GM12878 (cell line): ENCODE results near the gene PRKN. TPM values are rescaled to one million over a fixed set of nuclear protein-coding genes. Genes with fewer than 3 reads are reported as not detected.

Experiments used
- ATAC-seq: fragments of 200-7000 bp; cut with Tn5 transposase; 3 replicates; pipeline ENCODE4 v1.9.1; 2020; ENCODE audit warnings: mild to moderate bottlenecking, moderate library complexity
- BruUV-seq: library from RNA; stranded (reverse); fragments of 400-500 nt; replicated peaks from 2 replicates; lab custom pipeline; 2021; lab: Mats Ljungman, UMichigan
- CTCF ChIA-PET: fragments of 300-600 bp; sonication (Branson Sonifier 250); formaldehyde crosslinking; extraction: SDS; loops from one replicate; lab custom pipeline; 2021; ENCODE audit warnings: inconsistent platforms; lab: Yijun Ruan, JAX
- POLR2A ChIA-PET: fragments of 350-600 bp; formaldehyde crosslinking; extraction: SDS; loops from one replicate; lab custom pipeline; 2021; ENCODE audit warnings: inconsistent platforms; lab: Charles Lee
- RAD21 ChIA-PET: fragments of 300-600 bp; sonication (Branson Sonifier 250); formaldehyde crosslinking; loops from one replicate; lab custom pipeline; 2023; ENCODE audit warnings: antibody characterized with exemption; ENCODE audit not compliant: unreplicated experiment; lab: Charles Lee
- SMC1A ChIA-PET: fragments of 300-600 bp; sonication (Branson Sonifier 250); formaldehyde crosslinking; loops from one replicate; lab custom pipeline; 2023; ENCODE audit not compliant: unreplicated experiment, uncharacterized antibody; lab: Charles Lee
- DNase-seq: peaks from one replicate; pipeline ENCODE4 v3.0.0-alpha.2; 2011; ENCODE audit warnings: low read depth, low spot score
- FAIRE-seq: peaks from 3 replicates; lab custom pipeline; 2011; peaks lifted over from hg19 to GRCh38; lab: Jason Lieb, UNC
- H2AFZ ChIP-seq: 2 replicates; pipeline ENCODE4 v1.6.0; 2011; ENCODE audit warnings: low read depth, low read length, control low read depth; ENCODE audit not compliant: control insufficient read depth
- H3K27ac ChIP-seq: 2 replicates; pipeline ENCODE4 v1.5.1; 2011; ENCODE audit warnings: control low read depth; ENCODE audit not compliant: control insufficient read depth, insufficient read depth
- H3K27me3 ChIP-seq, 2 experiments: replicated peaks in 1 of 2; 2 replicates each; pipeline versions ENCODE4 v1.6.0 to v1.6.1; 2011; ENCODE audit warnings: low read length in 1 of 2; ENCODE audit not compliant: control insufficient read depth in 2 of 2, insufficient read depth in 2 of 2
- H3K36me3 ChIP-seq, 2 experiments: 2 replicates each; pipeline ENCODE4 v1.5.1; 2011; ENCODE audit warnings: low read length in 1 of 2; ENCODE audit not compliant: control insufficient read depth in 2 of 2, insufficient read depth in 2 of 2
- H3K4me1 ChIP-seq: 2 replicates; pipeline ENCODE4 v1.6.1; 2011; ENCODE audit warnings: mild to moderate bottlenecking, low read length, moderate library complexity, mixed read lengths; ENCODE audit not compliant: control insufficient read depth, insufficient read depth
- H3K4me2 ChIP-seq: 2 replicates; pipeline ENCODE4 v1.6.0; 2011; ENCODE audit warnings: control low read depth; ENCODE audit not compliant: control insufficient read depth, insufficient read depth
- H3K4me3 ChIP-seq: fragments of 200-600 bp; sonication (generic); 2 replicates; pipeline ENCODE4 v1.5.1; 2016
- H3K79me2 ChIP-seq: 2 replicates; pipeline ENCODE4 v1.6.0; 2011; ENCODE audit warnings: low read length; ENCODE audit not compliant: control insufficient read depth, insufficient read depth
- H3K9ac ChIP-seq: 2 replicates; pipeline ENCODE4 v1.8.0; 2011; ENCODE audit warnings: low read length, control low read depth, mixed read lengths; ENCODE audit not compliant: control insufficient read depth, insufficient read depth
- H3K9me3 ChIP-seq: replicated peaks from 3 replicates; pipeline ENCODE4 v1.5.1; 2011; ENCODE audit warnings: mild to moderate bottlenecking, low read length; ENCODE audit not compliant: control insufficient read depth, insufficient read depth
- H4K20me1 ChIP-seq: 2 replicates; pipeline ENCODE4 v1.6.0; 2011; ENCODE audit not compliant: control insufficient read depth, insufficient read depth
- ATF7 ChIP-seq: fragments of 450-650 bp; IDR thresholded peaks from 2 replicates; pipeline ENCODE4 v1.6.1; 2016; ENCODE audit warnings: low read depth, mild to moderate bottlenecking
- CREM ChIP-seq: IDR thresholded peaks from 2 replicates; pipeline ENCODE4 v1.6.1; 2014; ENCODE audit warnings: antibody characterized with exemption, low read depth
- ETV6 ChIP-seq, 2 experiments: fragments of 450-650 bp in 1 of 2; IDR thresholded peaks in 1 of 2; conservative IDR thresholded peaks in 1 of 2; 2 replicates each; pipeline ENCODE4 v1.6.1; 2014; ENCODE audit warnings: antibody characterized with exemption in 1 of 2, borderline replicate concordance in 1 of 2, low read depth in 1 of 2, mild to moderate bottlenecking in 1 of 2, moderate library complexity in 1 of 2
- EZH2 ChIP-seq: IDR thresholded peaks from 2 replicates; pipeline ENCODE4 v1.6.1; 2012; ENCODE audit warnings: low read depth, mild to moderate bottlenecking, control low read depth, inconsistent platforms, low read length, borderline replicate concordance; ENCODE audit not compliant: control insufficient read depth
- HDAC6 ChIP-seq: fragments of 200-600 bp; sonication (generic); IDR thresholded peaks from one replicate; pipeline ENCODE4 v1.8.0; 2017; ENCODE audit warnings: antibody characterized with exemption; ENCODE audit not compliant: unreplicated experiment
- HDGF ChIP-seq: fragments of 450-650 bp; IDR thresholded peaks from 2 replicates; pipeline ENCODE4 v1.6.1; 2016; ENCODE audit warnings: antibody characterized with exemption
- KLF5 ChIP-seq: fragments of 450-650 bp; IDR thresholded peaks from 2 replicates; pipeline ENCODE4 v1.6.1; 2014; ENCODE audit warnings: mild to moderate bottlenecking; ENCODE audit not compliant: partially characterized antibody
- MXI1 ChIP-seq: fragments of 150-350 bp; IDR thresholded peaks from 2 replicates; pipeline ENCODE4 v1.6.1; 2011; ENCODE audit warnings: low read depth, mild to moderate bottlenecking, inconsistent platforms, low read length, improper control_type of control experiment
- NFIC ChIP-seq: IDR thresholded peaks from 2 replicates; pipeline ENCODE4 v1.6.1; 2012; ENCODE audit warnings: low read depth, mild to moderate bottlenecking, inconsistent platforms, low read length, moderate library complexity
- PAX5 ChIP-seq: IDR thresholded peaks from 2 replicates; pipeline ENCODE4 v1.6.1; 2011; ENCODE audit warnings: low read depth, low read length, borderline replicate concordance
- TBL1XR1 ChIP-seq: IDR thresholded peaks from 2 replicates; pipeline ENCODE4 v1.6.1; 2012; ENCODE audit warnings: low read depth, low read length, improper control_type of control experiment
- ZNF217 ChIP-seq: fragments of 450-650 bp; IDR thresholded peaks from 2 replicates; pipeline ENCODE4 v1.6.1; 2017; ENCODE audit warnings: antibody characterized with exemption, mild to moderate bottlenecking
- ZNF592 ChIP-seq: fragments of 450-650 bp; IDR thresholded peaks from 2 replicates; pipeline ENCODE4 v1.6.1; 2017; ENCODE audit warnings: mild to moderate bottlenecking, moderate library complexity
- WGBS: methylation state at CpG from one replicate; pipeline ENCODE4 v1.1.6; 2016; ENCODE audit warnings: low lambda C conversion rate; ENCODE audit not compliant: insufficient replicate concordance, insufficient coverage; ENCODE audit errors: missing lambda C conversion rate; 5-methylcytosine and 5-hydroxymethylcytosine counted together
- in situ Hi-C: fragments of 300-500 bp; cut with MboI; formaldehyde crosslinking; loops from 9 replicates; pipeline ENCODE4 v1.14.3; 2018; ENCODE audit warnings: mixed read lengths
- intact Hi-C: fragments of 100-400 bp; cut with micrococcal nuclease; formaldehyde crosslinking; loops from one replicate; pipeline ENCODE4 v1.14.2; 2022; ENCODE audit not compliant: unreplicated experiment
- polyA plus RNA-seq, 11 experiments: library from polyadenylated mRNA; depleted of rRNA in 4 of 11; unstranded in 6 of 11; stranded (reverse) in 5 of 11; fragments of >200 nt; fragmentation: Nextera tagmentation in 4 of 11; fragmentation: Illumina TruSeq in 1 of 11; extraction: Ambion mirVana in 4 of 11; extraction: Trizol in 1 of 11; gene quantifications; 1 replicate in 1 of 11; 2 replicates in 10 of 11; pipeline versions ENCODE4 v1.2.1 to v1.2.3, GENCODE V29; 2011 to 2016; ENCODE audit warnings: inconsistent platforms in 2 of 11, missing spikeins in 2 of 11, low read depth in 1 of 11
- total RNA-seq, 4 experiments: library from RNA; depleted of rRNA in 3 of 4; stranded (reverse); fragments of >200 nt in 3 of 4; fragmentation: Illumina TruSeq in 1 of 4; extraction: Trizol in 1 of 4; gene quantifications; 2 replicates each; pipeline versions ENCODE4 v1.2.1 to v1.2.3, GENCODE V29; 2013 to 2021

PRKN gene
- total and polyA plus RNA-seq, 10 of the 15 experiments (the other 5 are each of a cell fraction or from before 2014, with no cell fraction given), result 0.06 to 0.09 TPM; not detected in 8

- H3K4me2 ChIP-seq, result no peak overlapping the region
- no TSS peak for BruUV-seq
- in situ Hi-C loops (no loop called here), intact Hi-C loops (no loop called here)
- no peak overlapping the region for H2AFZ ChIP-seq
- no peak overlapping the region for H3K27ac ChIP-seq
- ChIA-PET POLR2A (no interaction called here), CTCF (interaction anchor here (0.7 kb wide), 1 partner anchor 268 kb away, joined by 3 read pairs; no protein-coding TSS in a partner anchor), SMC1A (no interaction called here), RAD21 (no interaction called here)
- FAIRE-seq (no peak), ATAC-seq (no peak), DNase-seq (no peak)
- no peaks in the 10 kb centered on the region for H3K79me2 ChIP-seq
- no peaks in the 10 kb centered on the region for H3K4me1 ChIP-seq
- H4K20me1 ChIP-seq, result no peaks in the 10 kb centered on the region
- H3K27me3 ChIP-seq, result no peaks in the 10 kb centered on the region; a peak in 1 of 4 replicates
- TF ChIP-seq HDGF (no peak), HDAC6 (no peak)
- H3K9me3 ChIP-seq, result no peaks in the 10 kb centered on the region
- 13% methylated on average over 4 of the region's 4 CpGs for WGBS
- H3K9ac ChIP-seq, result no peak overlapping the region
- H3K36me3 ChIP-seq, result no peaks in the 10 kb centered on the region; a peak in 1 of 4 replicates
- no peak overlapping the region for H3K4me3 ChIP-seq
Observed at GRCh38 chr6:161686655-161687054, 1040.9 kb downstream of the PRKN start.

- 13% methylated on average over 6 of the region's 6 CpGs for WGBS
- TF ChIP-seq ZNF217 (no peak), EZH2 (no peak), HDGF (no peak), TBL1XR1 (no peak), NFIC (no peak), CREM (no peak), ZNF592 (no peak), PAX5 (no peak), KLF5 (no peak), ATF7 (no peak), ETV6 (conservative IDR thresholded peaks at IDR 0.05 in 1 of 2, IDR thresholded peaks at IDR 0.05 in 1 of 2; ENCODE audit: borderline replicate concordance in 1 of 2, low read depth in 1 of 2) (no peak), MXI1 (no peak)
Observed at GRCh38 chr6:161684731-161685475, 1042.7 kb downstream of the PRKN start.

More at GRCh38 chr6:161684731-161685475, 1042.7 kb downstream of the PRKN start:
- Histone ChIP-seq H3K4me1 (no peaks in the 10 kb centered on the region), H3K9ac (no peak overlapping the region), H3K4me2 (no peak overlapping the region), H4K20me1 (no peaks in the 10 kb centered on the region), H3K36me3 (no peaks in the 10 kb centered on the region; a peak in 1 of 4 replicates), H3K27me3 (no peaks in the 10 kb centered on the region; a peak in 1 of 4 replicates), H3K27ac (no peak overlapping the region), H3K4me3 (no peak overlapping the region), H2AFZ (no peak overlapping the region), H3K79me2 (no peaks in the 10 kb centered on the region), H3K9me3 (no peaks in the 10 kb centered on the region)
- FAIRE-seq, result no peak
- SMC1A ChIA-PET, result no interaction called here
- POLR2A ChIA-PET, result no interaction called here
- CTCF ChIA-PET, result interaction anchor here (0.7 kb wide), 1 partner anchor 80 kb away, joined by 5 read pairs; no protein-coding TSS in a partner anchor
- intact Hi-C loops, result no loop called here
- RAD21 ChIA-PET, result no interaction called here
- no TSS peak for BruUV-seq
- in situ Hi-C loops, result no loop called here
- DNase-seq, result no peak
- ATAC-seq, result no peak
